ENCODE results near the gene RPL13A. TPM values are rescaled to one million over a fixed set of nuclear protein-coding genes. Genes with fewer than 3 reads are reported as not detected.

The RPL13A gene
- total RNA-seq, result 1,000 to 10,000 TPM; 1,924 to 2,053 TPM
- polyA plus RNA-seq (ENCODE audit: insufficient read length in 6 of 6), result 1,000 to 10,000 TPM; 3,217 to 4,076 (median 3,655) TPM
- long read RNA-seq, donor 1, transcript RPL13A-201 (8 exons, 1,181 nt), result major isoform, 1,312 of 2,474 reads
- long read RNA-seq, donor 1, transcript RPL13A-214 (8 exons, 1,122 nt), result minor isoform, 35 of 2,474 reads
- long read RNA-seq, donor 1, transcript RPL13A-204 (5 exons, 728 nt), result minor isoform, 47 of 2,474 reads
- long read RNA-seq, donor 1, partial matches to known transcripts, result 1,022 of 2,474 reads
- long read RNA-seq, donor 1, other reads (novel, unspliced or antisense), result 54 of 2,474 reads
- long read RNA-seq, donor 2, transcript RPL13A-214 (8 exons, 1,122 nt), result minor isoform, 37 of 1,862 reads
- long read RNA-seq, donor 2, transcript RPL13A-204 (5 exons, 728 nt), result minor isoform, 85 of 1,862 reads
- long read RNA-seq, donor 2, transcript RPL13A-201 (8 exons, 1,181 nt), result major isoform, 1,070 of 1,862 reads
- long read RNA-seq, donor 2, partial matches to known transcripts, result 621 of 1,862 reads
- long read RNA-seq, donor 2, other reads (novel, unspliced or antisense), result 43 of 1,862 reads
- long read RNA-seq, donor 3, transcript RPL13A-201 (8 exons, 1,181 nt), result major isoform, 1,270 of 1,888 reads
- long read RNA-seq, donor 3, transcript RPL13A-214 (8 exons, 1,122 nt), result minor isoform, 46 of 1,888 reads
- long read RNA-seq, donor 3, transcript RPL13A-204 (5 exons, 728 nt), result minor isoform, 24 of 1,888 reads
- long read RNA-seq, donor 3, partial matches to known transcripts, result 495 of 1,888 reads
- long read RNA-seq, donor 3, other reads (novel, unspliced or antisense), result 48 of 1,888 reads
- long read RNA-seq, donor 4, transcript RPL13A-214 (8 exons, 1,122 nt), result minor isoform, 35 of 3,386 reads
- long read RNA-seq, donor 4, transcript RPL13A-201 (8 exons, 1,181 nt), result major isoform, 3,160 of 3,386 reads
- long read RNA-seq, donor 4, partial matches to known transcripts, result 129 of 3,386 reads
- long read RNA-seq, donor 4, other reads (novel, unspliced or antisense), result 57 of 3,386 reads
- long read RNA-seq, donor 5, transcript RPL13A-204 (5 exons, 728 nt), result minor isoform, 63 of 1,785 reads
- long read RNA-seq, donor 5, transcript RPL13A-201 (8 exons, 1,181 nt), result major isoform, 909 of 1,785 reads
- long read RNA-seq, donor 5, transcript RPL13A-214 (8 exons, 1,122 nt), result minor isoform, 30 of 1,785 reads
- long read RNA-seq, donor 5, partial matches to known transcripts, result 727 of 1,785 reads
- long read RNA-seq, donor 5, other reads (novel, unspliced or antisense), result 52 of 1,785 reads
- long read RNA-seq, donor 6, transcript RPL13A-214 (8 exons, 1,122 nt), result minor isoform, 48 of 2,657 reads
- long read RNA-seq, donor 6, transcript RPL13A-204 (5 exons, 728 nt), result minor isoform, 38 of 2,657 reads
- long read RNA-seq, donor 6, transcript RPL13A-201 (8 exons, 1,181 nt), result major isoform, 1,559 of 2,657 reads
- long read RNA-seq, donor 6, partial matches to known transcripts, result 950 of 2,657 reads
- long read RNA-seq, donor 6, other reads (novel, unspliced or antisense), result 57 of 2,657 reads
- long read RNA-seq, donor 7, transcript RPL13A-204 (5 exons, 728 nt), result minor isoform, 43 of 1,143 reads
- long read RNA-seq, donor 7, transcript RPL13A-201 (8 exons, 1,181 nt), result major isoform, 628 of 1,143 reads
- long read RNA-seq, donor 7, transcript RPL13A-214 (8 exons, 1,122 nt), result minor isoform, 28 of 1,143 reads
- long read RNA-seq, donor 7, partial matches to known transcripts, result 424 of 1,143 reads
- long read RNA-seq, donor 7, other reads (novel, unspliced or antisense), result 18 of 1,143 reads
- long read RNA-seq, donor 8, transcript RPL13A-204 (5 exons, 728 nt), result minor isoform, 25 of 1,059 reads
- long read RNA-seq, donor 8, transcript RPL13A-201 (8 exons, 1,181 nt), result major isoform, 676 of 1,059 reads
- long read RNA-seq, donor 8, transcript RPL13A-214 (8 exons, 1,122 nt), result minor isoform, 19 of 1,059 reads
- long read RNA-seq, donor 8, partial matches to known transcripts, result 331 of 1,059 reads
- long read RNA-seq, donor 8, other reads (novel, unspliced or antisense), result 5 of 1,059 reads
- long read RNA-seq, donor 9, transcript RPL13A-201 (8 exons, 1,181 nt), result major isoform, 6 of 15 reads
- long read RNA-seq, donor 9, partial matches to known transcripts, result 8 of 15 reads
- long read RNA-seq, donor 9, other reads (novel, unspliced or antisense), result 0 of 15 reads
- long read RNA-seq, donor 10, transcript RPL13A-214 (8 exons, 1,122 nt), result minor isoform, 27 of 5,143 reads
- long read RNA-seq, donor 10, transcript RPL13A-201 (8 exons, 1,181 nt), result major isoform, 4,882 of 5,143 reads
- long read RNA-seq, donor 10, partial matches to known transcripts, result 174 of 5,143 reads
- long read RNA-seq, donor 10, other reads (novel, unspliced or antisense), result 55 of 5,143 reads
- long read RNA-seq, donor 11, result 0 reads
- long read RNA-seq, donor 12, transcript RPL13A-201 (8 exons, 1,181 nt), result major isoform, 747 of 1,338 reads
- long read RNA-seq, donor 12, transcript RPL13A-214 (8 exons, 1,122 nt), result minor isoform, 32 of 1,338 reads
- long read RNA-seq, donor 12, transcript RPL13A-204 (5 exons, 728 nt), result minor isoform, 23 of 1,338 reads
- long read RNA-seq, donor 12, partial matches to known transcripts, result 499 of 1,338 reads
- long read RNA-seq, donor 12, other reads (novel, unspliced or antisense), result 33 of 1,338 reads

- Histone ChIP-seq H3K36me3 (peaks cover 0 to 49% of the 10 kb centered on the region in 2 donors), H3K4me3 (peak within 1 kb of the TSS; percentile 93 to 96), H3K9me3 (no peaks in the 10 kb centered on the region), H3K27ac (peak within 1 kb of the TSS; percentile 79 to 93), H3K4me1 (peaks cover 19 to 40% of the 10 kb centered on the region in 2 donors), H3K27me3 (no peaks in the 10 kb centered on the region)
- TF ChIP-seq, protein P1, sequence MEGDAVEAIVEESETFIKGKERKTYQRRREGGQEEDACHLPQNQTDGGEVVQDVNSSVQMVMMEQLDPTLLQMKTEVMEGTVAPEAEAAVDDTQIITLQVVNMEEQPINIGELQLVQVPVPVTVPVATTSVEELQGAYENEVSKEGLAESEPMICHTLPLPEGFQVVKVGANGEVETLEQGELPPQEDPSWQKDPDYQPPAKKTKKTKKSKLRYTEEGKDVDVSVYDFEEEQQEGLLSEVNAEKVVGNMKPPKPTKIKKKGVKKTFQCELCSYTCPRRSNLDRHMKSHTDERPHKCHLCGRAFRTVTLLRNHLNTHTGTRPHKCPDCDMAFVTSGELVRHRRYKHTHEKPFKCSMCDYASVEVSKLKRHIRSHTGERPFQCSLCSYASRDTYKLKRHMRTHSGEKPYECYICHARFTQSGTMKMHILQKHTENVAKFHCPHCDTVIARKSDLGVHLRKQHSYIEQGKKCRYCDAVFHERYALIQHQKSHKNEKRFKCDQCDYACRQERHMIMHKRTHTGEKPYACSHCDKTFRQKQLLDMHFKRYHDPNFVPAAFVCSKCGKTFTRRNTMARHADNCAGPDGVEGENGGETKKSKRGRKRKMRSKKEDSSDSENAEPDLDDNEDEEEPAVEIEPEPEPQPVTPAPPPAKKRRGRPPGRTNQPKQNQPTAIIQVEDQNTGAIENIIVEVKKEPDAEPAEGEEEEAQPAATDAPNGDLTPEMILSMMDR (IDR thresholded peaks at IDR 0.05), result no peak
- intact Hi-C loops (cut with DNase I), result no loop called here
- peak; percentile 97 for ATAC-seq
- DNase-seq, result peak; percentile 99 to 100 (median 100)
Observed at GRCh38 chr19:49487277-49488045, at the start of gene RPL13A. TSS of gene RPL13A (plus strand) at chr19:49487608. CDS start at chr19:49487630, 22 bp downstream.

- Histone ChIP-seq H3K4me1 (peaks cover 0 to 21% of the 10 kb centered on the region in 2 donors), H3K27ac (no peak overlapping the region), H3K4me3 (no peak overlapping the region), H3K27me3 (peaks cover 73 to 96% of the 10 kb centered on the region in 2 donors), H3K9me3 (no peaks in the 10 kb centered on the region), H3K36me3 (no peaks in the 10 kb centered on the region)
- ATAC-seq (no peak), DNase-seq (no peak)
- TF ChIP-seq, protein P1 (IDR thresholded peaks at IDR 0.05), result no peak
- intact Hi-C loops (cut with DNase I), result no loop called here
Observed at GRCh38 chr19:49438261-49438660, 49.1 kb upstream of the RPL13A start.

DNA sequence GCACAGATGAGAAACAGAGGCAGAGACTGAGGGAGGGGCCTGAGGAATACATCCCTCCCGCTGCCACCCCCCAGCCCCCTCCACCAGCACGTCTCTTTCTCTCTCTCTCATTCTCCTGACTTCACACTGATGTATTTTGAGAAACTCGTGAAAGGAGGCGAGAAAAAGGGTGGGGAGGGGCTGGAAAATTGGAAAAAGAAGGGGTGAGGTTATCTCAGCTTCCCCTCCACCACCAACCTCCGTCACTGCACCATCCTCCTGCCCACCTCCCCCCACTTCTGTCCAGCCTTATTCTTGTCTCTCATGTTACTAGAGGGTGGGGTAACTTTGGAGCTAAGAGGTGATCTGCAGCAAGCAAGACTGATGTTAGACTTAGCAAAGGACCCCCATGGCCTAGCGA is 47.6 kb upstream of the RPL13A start:
- ATAC-seq (no peak), DNase-seq (no peak)
- peaks cover 0 to 29% of the 10 kb centered on the region in 2 donors for H3K4me1 ChIP-seq
- peaks cover 60 to 80% of the 10 kb centered on the region in 2 donors for H3K27me3 ChIP-seq
- no peaks in the 10 kb centered on the region for H3K9me3 ChIP-seq
- H3K36me3 ChIP-seq, result no peaks in the 10 kb centered on the region
- TF ChIP-seq, protein P1 (IDR thresholded peaks at IDR 0.05), result no peak
- no peak overlapping the region for H3K27ac ChIP-seq
- intact Hi-C loops (cut with DNase I), result loop anchor here in 1 of 2 donors (5.0 kb wide), 1 partner anchor 48 kb away; no protein-coding TSS in a partner anchor
- no peak overlapping the region for H3K4me3 ChIP-seq
